HG03342 (cell line): ENCODE results near the gene RAB31.

Source experiments
- ATAC-seq: cut with Tn5 transposase; IDR thresholded peaks from one replicate; pipeline ENCODE4 v1.9.1; 2021; ENCODE audit warnings: mild to moderate bottlenecking, moderate library complexity; ENCODE audit not compliant: unreplicated experiment

RAB31 gene

GRCh38 chr18:9711361-9712129 lies 3.4 kb downstream of the RAB31 start:
- peak; percentile 67 for ATAC-seq

DNA sequence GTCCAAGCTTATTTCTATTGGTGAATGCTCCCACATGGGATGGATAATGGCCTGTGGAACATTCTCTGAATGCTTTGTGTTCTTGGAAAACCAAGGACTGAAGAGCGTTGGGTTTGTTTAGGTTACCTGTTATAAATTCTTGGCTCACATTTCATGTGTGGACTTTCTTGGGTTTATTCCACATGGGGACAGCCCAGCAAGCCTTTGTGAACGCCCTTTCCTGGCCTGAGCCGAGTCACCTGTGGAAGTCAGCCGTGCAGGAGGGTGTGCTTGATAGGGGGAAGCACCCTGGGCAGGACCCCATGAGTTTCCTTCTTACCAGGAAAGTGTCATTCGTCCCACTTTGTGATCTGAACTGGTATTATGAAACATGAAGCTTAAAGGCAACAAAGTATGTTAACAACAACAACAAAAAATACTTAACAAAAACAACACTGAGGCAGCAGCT lies 4.1 kb downstream of the RAB31 start:
- no peak for ATAC-seq

DNA sequence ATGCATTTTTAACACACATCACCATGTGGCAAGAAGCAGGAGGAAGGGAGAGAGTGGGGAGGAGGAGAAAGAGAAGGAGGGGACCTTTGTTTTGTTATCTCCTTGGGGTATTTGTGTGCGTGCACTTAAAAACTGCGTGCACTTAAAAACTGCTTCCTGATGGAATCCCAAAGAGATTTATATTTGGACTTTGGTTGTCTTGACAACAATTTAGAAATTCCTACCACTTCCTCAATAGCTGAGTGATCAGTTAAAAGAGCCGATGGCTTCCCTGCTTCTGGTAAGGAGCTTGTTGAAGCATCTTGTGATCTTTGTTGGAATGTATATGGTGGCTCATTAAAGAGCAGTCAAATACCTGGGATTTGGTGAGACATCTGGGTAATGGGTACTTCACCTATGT lies 4.5 kb downstream of the RAB31 start:
- ATAC-seq, result no peak

- no peak for ATAC-seq
These were observed 6.4 kb downstream of the RAB31 start for GRCh38 chr18:9714266-9715087.

GRCh38 chr18:9715088-9715343 lies 6.9 kb downstream of the RAB31 start:
- ATAC-seq, result no peak

DNA sequence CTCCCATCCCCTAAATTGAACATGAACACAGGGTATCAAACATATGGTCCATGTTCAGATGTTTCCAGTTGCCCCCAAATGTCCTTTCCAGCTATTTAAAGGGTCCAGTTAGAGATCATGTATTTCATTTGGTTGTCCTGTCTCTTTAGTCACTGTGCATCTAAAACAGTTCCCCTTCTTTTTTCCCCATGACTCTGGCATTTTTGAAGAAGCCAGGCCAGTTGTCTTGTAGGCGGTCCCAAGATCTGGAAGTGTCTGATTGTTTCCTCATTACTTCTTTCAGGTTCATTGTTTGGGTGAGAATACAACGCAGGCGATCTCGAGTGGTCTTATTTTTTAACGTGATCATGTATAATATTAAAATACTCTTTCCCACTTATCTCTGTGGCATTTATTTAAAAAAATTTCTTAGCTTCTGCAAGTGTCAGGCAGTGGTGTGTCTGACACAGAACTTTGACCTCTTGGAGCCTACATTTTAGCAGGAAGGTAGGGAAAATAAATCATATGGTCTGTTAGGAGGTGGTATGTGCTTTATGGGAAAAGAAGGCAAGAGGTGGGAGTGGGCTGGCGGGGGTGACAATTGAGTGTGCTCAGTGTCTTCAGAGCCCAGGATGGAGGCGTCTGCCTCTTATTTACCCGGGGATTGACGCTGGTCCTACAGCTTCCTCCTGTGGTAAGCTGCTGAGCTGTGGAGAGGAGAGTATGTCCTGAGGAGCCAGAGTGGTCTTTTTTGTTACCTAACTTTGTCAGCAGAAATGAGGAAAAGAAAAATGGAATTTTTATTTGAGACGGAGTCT lies 8.1 kb downstream of the RAB31 start:
- no peak for ATAC-seq

- no peak for ATAC-seq
These were observed 8.9 kb downstream of the RAB31 start for GRCh38 chr18:9716780-9717563.

DNA sequence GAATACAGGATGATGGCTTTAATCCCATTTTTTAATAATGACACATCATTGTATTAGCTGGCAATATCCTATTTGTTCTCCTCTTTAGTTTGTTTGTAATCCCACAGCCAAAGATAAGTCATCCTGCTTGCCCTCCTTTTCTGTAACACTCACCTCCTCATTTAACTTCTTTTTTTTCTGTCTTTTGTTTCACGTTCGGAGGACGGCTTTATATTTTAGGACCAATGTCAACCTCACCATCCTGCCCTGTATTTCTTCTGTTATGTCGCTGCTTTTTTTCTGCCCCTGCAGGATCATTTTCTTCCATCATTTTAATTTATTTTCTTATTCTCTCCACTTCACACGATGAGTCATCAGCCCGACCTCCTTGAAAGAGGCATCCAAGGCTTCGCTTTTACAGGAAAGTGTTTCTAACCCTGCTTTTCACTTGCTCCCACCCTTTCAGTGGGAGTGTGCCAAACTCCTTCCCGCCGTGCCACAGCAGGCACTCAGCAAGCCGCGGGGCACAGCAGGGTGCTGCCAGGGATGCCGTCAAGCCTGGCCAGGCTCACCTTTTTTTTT lies 11.4 kb downstream of the RAB31 start:
- no peak for ATAC-seq

DNA sequence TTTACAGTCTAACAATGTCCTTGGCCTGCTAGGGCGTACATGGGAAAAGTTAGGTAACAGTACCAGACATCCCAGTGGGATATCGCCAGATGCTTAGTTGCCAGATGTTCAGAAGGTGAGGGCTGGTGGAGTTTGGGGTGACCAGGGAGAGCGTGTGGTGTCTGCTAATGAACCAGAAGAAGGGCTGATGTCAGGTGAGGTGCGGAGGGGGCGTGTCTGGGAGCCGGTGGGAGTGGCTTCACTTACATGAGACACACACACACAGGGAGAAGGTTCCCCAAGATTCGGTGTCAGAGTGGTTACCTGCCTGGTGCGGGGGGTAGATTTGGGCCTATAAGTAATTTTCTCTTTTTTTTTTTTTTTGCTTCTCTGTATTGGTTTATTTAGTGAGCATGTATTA lies 12.2 kb downstream of the RAB31 start:
- ATAC-seq, result no peak

DNA sequence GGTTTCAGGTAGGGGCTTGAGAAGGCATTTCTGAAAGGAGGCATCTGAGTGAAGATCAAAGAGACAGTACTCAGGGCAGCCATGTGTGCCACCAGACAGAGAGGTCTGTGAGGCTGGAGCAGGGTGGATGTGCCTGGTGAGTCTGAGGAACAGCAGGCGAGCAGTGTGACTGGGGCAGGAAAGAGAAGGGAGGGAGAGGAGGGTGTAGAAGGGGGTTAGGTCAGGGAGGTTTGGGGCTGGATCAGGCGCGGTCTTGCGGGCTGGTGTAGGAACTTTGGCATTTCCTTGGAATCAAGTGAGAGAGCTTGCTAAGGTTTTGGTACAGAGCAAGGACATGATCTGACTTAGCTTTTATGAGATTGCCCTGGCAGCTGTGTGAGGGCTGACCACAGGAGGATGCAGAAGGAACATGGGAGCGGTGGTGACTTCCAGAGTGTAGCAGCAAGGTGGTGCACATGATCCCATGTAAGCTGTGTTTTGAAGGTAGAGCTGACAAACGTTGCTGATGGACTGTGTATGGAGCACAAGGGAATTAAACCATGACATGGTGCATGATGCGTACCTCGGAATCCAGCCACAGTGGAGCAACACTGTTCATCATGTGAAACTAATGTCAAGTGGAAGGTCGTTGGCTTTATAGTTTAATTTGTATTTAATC lies 13.9 kb downstream of the RAB31 start:
- no peak for ATAC-seq

DNA sequence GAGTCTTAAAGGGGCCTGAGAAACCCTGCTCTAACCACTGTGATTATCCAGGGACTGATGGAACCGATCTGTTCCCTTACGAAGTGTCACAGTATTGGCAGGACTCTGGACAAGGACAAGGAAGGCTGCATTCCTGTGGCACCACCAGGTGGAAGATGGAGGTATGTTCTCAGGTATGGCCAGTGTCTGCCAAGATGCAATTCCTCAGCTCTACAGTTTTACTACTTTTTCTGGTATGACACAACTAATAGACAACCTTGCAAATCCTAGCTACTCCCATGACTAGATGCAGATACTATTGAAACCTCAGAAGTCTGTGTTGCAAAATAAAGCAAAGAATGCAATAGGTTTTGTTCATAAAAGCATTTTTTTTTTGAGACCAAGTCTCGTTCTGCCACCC lies 14.6 kb downstream of the RAB31 start:
- ATAC-seq, result no peak

DNA sequence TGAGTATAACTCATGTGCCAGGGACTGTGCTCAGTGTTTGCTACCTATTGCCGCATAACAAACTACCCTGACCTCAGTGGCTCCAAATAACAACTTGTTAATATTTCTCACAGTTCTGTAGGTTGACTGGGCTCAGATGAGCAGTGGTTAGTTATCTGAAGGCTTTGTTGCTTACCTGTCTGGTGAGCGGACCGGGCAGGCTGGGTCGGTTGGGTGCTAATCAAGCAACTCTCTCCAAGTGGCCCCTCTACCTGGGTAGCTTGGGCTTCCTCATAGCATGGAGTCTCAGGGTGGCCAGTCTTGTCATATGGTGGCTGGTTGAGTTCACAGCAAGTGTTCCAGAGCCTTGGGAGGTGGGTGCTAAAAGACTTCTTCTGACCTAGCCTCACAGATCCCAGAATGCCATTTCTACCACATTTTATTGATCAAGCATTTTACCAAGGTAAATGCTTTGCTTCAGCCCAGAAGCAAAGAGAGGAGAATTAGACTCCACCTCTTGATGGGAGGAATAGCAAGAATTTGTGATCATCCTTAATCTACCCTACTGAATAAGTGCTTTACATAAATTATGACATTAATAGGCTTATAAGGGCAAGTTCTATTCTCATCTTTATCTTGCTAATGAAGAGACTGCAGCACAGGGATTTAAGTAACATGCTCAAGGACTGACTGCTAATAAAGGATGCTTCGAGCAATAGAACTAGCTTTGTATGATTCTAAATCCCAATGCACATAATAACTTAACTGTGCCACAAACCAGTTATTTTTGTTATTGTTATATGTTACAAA lies 16.9 kb downstream of the RAB31 start:
- ATAC-seq, result no peak

GRCh38 chr18:9726175-9726574 lies 18.1 kb downstream of the RAB31 start:
- ATAC-seq, result no peak

- no peak for ATAC-seq
These were observed 18.8 kb downstream of the RAB31 start for GRCh38 chr18:9726936-9727335.

DNA sequence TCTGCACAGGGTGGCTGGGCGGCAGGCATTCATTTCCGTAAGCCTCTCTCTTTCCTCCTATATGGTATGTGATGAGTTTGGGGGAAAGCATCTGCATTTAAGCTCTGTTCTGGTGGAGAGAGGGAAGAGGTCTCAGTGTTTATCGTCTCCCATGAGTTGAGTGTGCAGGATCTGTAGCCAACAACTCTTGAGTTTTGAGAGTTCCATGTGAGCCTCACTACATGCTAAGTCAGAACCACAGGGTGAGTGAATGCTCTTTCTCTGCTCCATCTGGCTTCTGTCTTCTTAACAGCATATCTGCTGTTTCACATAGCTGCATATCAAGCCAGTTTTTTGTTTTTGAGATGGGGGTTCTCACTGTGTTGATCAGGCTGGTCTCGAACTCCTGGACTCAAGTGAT lies 22.7 kb downstream of the RAB31 start:
- ATAC-seq, result no peak

DNA sequence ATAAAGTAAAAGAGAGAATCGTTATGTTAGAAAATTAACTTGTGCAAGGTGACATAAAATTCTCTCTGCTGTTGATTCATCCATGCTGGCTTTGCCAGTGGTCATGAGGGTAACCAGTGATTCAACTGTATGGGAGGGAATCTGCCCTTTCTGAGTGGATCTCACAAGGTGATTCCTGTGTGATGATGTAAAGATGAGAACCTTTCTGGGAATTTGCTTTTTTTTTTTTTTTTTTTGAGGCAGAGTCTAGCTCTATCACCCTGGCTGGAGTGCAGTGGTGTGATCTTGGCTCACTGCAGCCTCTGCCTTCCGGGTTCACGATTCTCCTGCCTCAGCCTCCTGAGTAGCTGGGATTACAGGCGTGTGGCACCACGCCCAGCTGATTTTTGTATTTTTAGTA lies 23.3 kb downstream of the RAB31 start:
- ATAC-seq, result no peak

DNA sequence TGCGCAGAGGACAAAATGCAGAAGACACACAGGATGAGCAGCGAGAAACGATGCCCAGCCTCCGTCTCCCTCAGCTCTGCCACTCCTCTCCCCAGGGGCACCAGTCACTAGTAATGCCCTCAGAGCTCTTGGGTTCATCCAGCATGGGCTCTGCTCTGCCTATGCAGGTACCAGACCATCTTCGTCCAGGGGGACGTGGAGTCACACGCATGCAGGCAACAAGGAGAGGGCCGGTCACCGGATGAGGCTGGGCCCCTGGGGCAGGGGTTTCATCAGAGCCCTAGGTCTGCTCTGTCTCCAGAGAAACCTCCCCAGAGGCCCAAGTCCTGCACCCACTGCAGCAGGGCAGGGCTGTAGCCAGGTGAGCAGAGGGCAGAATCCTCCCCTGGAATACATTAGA lies 23.9 kb downstream of the RAB31 start:
- ATAC-seq, result no peak

GRCh38 chr18:9734189-9734588 lies 26.1 kb downstream of the RAB31 start:
- ATAC-seq, result no peak

DNA sequence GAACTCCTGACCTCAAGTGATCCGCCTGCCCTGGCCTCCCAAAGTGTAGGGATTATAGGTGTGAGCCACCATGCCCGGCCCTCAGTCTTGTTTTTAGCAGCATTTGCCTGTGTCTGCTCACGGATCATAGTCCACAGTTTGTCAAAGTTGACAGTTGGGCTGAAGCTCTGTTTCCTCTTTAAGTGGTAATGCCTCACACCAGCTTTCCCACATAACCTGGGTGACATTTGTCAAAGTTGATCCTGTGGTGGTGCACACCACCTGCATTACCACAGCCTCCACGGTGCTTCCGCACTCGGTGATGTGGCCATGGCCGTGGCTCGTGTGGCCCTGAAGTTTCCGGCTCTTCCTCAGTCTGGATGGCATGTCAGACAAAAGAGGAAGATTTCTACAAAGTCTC lies 27.1 kb downstream of the RAB31 start:
- no peak for ATAC-seq
